Measurements from ENCODE around the gene ANKRD33. TPM values are rescaled to one million over a fixed set of nuclear protein-coding genes. Genes with fewer than 3 reads are reported as not detected.

The ANKRD33 gene
- total RNA-seq, 1 experiment from 2014 or later, result not detected

GRCh38 chr12:51852404-51853137 lies 35.3 kb upstream of the ANKRD33 start:
- BruUV-seq (replicated peaks), result no TSS peak
- POLR2A ChIA-PET, result no interaction called here
- H3K9me3 ChIP-seq, result no peaks in the 10 kb centered on the region
- Mint-ChIP-seq H3K4me3 (ENCODE audit: unreplicated experiment) (no peak overlapping the region), H3K9me3 (ENCODE audit: unreplicated experiment) (no peaks in the 10 kb centered on the region), H3K4me1 (ENCODE audit: low read depth, unreplicated experiment) (peaks cover 10% of the 10 kb centered on the region), H3K27me3 (ENCODE audit: insufficient read depth, unreplicated experiment) (no peaks in the 10 kb centered on the region), H3K27ac (ENCODE audit: unreplicated experiment) (no peak overlapping the region), H3K36me3 (ENCODE audit: insufficient read depth, unreplicated experiment) (no peaks in the 10 kb centered on the region)
- DNase-seq, result no peak
- TF ChIP-seq CTCF (IDR thresholded peaks at IDR 0.05; ENCODE audit: insufficient read depth in 1 of 2, low read depth in 1 of 2, low read length in 1 of 2, severe bottlenecking in 1 of 2, unreplicated experiment in 1 of 2), result no peak
- H3K27me3 ChIP-seq (replicated peaks; ENCODE audit: control insufficient read depth, insufficient read depth, low read length), result no peaks in the 10 kb centered on the region
- H3K4me1 ChIP-seq, result peaks cover 11% of the 10 kb centered on the region
- no peak overlapping the region for H3K4me3 ChIP-seq (ENCODE audit: low read depth, low read length)
- CTCF ChIA-PET, result interaction anchor here (0.7 to 1.5 kb wide), 3 partner anchors 23 to 171 kb away, joined by 3 to 4 read pairs (median 4); a partner anchor contains a TSS
- H3K36me3 ChIP-seq (ENCODE audit: control insufficient read depth, insufficient read depth, low read length), result no peaks in the 10 kb centered on the region
- intact Hi-C loops (cut with micrococcal nuclease; ENCODE audit: unreplicated experiment), result no loop called here

DNA sequence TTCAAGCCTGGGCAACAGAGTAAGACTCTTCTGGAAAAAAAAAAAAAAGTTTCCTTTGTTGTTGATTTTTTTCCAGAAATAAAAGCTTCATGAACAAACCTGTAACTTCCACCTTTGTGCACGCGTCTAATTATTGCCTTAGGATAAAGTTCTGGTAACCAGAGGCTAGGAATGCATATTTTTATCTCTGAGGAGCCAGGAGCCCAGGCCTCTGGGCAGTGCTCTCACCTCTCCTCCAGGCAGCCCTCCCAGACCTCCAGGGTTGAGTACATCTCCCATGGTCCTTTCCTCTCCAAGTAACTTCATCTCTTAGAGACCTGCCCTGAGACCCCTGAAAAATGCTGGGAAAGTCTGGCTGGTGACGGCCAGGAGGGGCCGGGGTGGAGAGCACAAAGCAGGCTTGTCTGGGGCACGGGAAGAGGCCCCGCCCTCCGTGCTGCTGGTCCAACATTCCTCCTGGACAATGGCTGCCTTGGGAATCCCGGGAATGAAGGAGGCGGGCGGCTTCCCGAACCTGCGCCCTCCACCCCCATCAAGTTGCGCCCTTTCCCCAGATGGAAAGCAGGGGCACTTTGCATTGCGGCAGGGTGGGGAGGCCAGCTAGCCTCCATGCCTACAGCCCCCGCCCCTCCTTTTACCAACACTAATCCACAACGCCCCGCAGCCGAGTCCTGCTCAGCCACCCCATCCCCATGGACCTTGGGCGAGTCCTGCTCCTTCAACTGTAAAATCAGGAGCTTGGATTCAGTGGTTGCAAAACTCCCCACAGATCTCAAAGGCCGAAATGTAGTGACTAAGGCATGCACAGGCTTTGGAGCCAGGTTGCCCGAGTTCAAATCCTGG lies 32.1 kb upstream of the ANKRD33 start:
- intact Hi-C loops (cut with micrococcal nuclease; ENCODE audit: unreplicated experiment), result no loop called here
- BruUV-seq (replicated peaks), result no TSS peak
- ChIA-PET CTCF (interaction anchor here (2.0 kb wide), 1 partner anchor 19 kb away, joined by 6 read pairs; no protein-coding TSS in a partner anchor), POLR2A (interaction anchor here (0.5 kb wide), 1 partner anchor 18 kb away, joined by 3 read pairs; no protein-coding TSS in a partner anchor)
- Histone ChIP-seq H3K4me1 (peaks cover 11% of the 10 kb centered on the region), H3K27me3 (replicated peaks; ENCODE audit: control insufficient read depth, insufficient read depth, low read length) (no peaks in the 10 kb centered on the region), H3K9me3 (no peaks in the 10 kb centered on the region), H3K36me3 (ENCODE audit: control insufficient read depth, insufficient read depth, low read length) (no peaks in the 10 kb centered on the region), H3K4me3 (ENCODE audit: low read depth, low read length) (peak overlapping the region; percentile 25)
- Mint-ChIP-seq H3K36me3 (ENCODE audit: insufficient read depth, unreplicated experiment) (no peaks in the 10 kb centered on the region), H3K4me1 (ENCODE audit: low read depth, unreplicated experiment) (peaks cover 10% of the 10 kb centered on the region), H3K27me3 (ENCODE audit: insufficient read depth, unreplicated experiment) (no peaks in the 10 kb centered on the region), H3K9me3 (ENCODE audit: unreplicated experiment) (no peaks in the 10 kb centered on the region), H3K27ac (ENCODE audit: unreplicated experiment) (peak overlapping the region; percentile 65), H3K4me3 (ENCODE audit: unreplicated experiment) (peak overlapping the region; percentile 63)
- TF ChIP-seq CTCF (IDR thresholded peaks at IDR 0.05; ENCODE audit: insufficient read depth in 1 of 2, low read depth in 1 of 2, low read length in 1 of 2, severe bottlenecking in 1 of 2, unreplicated experiment in 1 of 2), result no peak
- peak; percentile 55 to 67 for DNase-seq

DNA sequence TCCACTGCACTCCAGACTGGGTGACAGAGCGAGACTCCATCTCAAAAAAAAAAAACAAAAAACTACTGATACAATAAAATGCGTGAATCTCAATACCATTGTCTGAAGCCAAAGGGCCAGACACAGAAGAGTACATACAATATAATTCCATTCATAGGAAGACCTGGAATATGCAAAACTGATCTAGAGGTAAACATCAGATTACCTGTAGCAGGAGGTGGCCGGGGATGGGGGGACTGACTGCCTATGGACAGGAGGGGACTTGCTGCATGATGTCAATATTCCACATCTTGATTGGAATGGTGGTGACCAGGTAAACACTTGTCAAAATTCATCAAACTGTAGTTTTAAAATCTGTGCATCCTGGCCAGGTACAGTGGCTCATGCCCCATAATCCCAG lies 26.9 kb upstream of the ANKRD33 start:
- POLR2A ChIA-PET, result no interaction called here
- CTCF ChIA-PET, result no interaction called here
- no TSS peak for BruUV-seq (replicated peaks)
- intact Hi-C loops (cut with micrococcal nuclease; ENCODE audit: unreplicated experiment), result no loop called here
- H3K4me3 Mint-ChIP-seq (ENCODE audit: unreplicated experiment), result no peak overlapping the region
- H3K36me3 Mint-ChIP-seq (ENCODE audit: insufficient read depth, unreplicated experiment), result peaks cover 9% of the 10 kb centered on the region
- no peaks in the 10 kb centered on the region for H3K27me3 Mint-ChIP-seq (ENCODE audit: insufficient read depth, unreplicated experiment)
- H3K27me3 ChIP-seq (replicated peaks; ENCODE audit: control insufficient read depth, insufficient read depth, low read length), result no peaks in the 10 kb centered on the region
- H3K36me3 ChIP-seq (ENCODE audit: control insufficient read depth, insufficient read depth, low read length), result no peaks in the 10 kb centered on the region
- DNase-seq, result no peak
- peaks cover 14% of the 10 kb centered on the region for H3K4me1 Mint-ChIP-seq (ENCODE audit: low read depth, unreplicated experiment)
- no peak overlapping the region for H3K4me3 ChIP-seq (ENCODE audit: low read depth, low read length)
- H3K27ac Mint-ChIP-seq (ENCODE audit: unreplicated experiment), result no peak overlapping the region
- peaks cover 31% of the 10 kb centered on the region for H3K4me1 ChIP-seq
- no peaks in the 10 kb centered on the region for H3K9me3 Mint-ChIP-seq (ENCODE audit: unreplicated experiment)
- TF ChIP-seq CTCF (IDR thresholded peaks at IDR 0.05; ENCODE audit: insufficient read depth in 1 of 2, low read depth in 1 of 2, low read length in 1 of 2, severe bottlenecking in 1 of 2, unreplicated experiment in 1 of 2), result no peak
- no peaks in the 10 kb centered on the region for H3K9me3 ChIP-seq

All from Caco-2 (cell line).